ENCODE results near the gene FOXQ1.

DNA sequence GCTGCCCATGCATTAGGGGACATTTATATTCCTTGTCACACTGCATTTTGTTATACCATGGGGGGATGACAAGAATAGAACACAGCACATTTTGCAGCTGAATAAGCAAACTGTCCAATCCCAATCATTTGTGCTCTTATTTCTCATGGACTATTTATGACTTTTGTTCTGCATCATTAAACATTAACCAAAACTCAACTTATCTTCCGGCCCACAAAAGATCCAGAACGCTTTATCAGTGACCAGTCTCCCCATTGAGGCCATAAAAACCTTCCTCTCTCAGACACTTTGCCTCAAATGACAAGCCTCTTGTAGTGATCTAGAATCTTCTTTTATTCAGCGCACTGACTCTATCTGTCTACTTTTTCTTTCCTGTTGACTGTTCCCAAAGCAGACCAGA is 28.4 kb upstream of the FOXQ1 start:
- TF ChIP-seq NRF1 (IDR thresholded peaks at IDR 0.05; ENCODE audit: low read depth, low read length) (no peak), CTCF (IDR thresholded peaks at IDR 0.05) (no peak), RAD21 (IDR thresholded peaks at IDR 0.05; ENCODE audit: low read length) (no peak), MAX (IDR thresholded peaks at IDR 0.05; ENCODE audit: low read depth) (no peak), REST (IDR thresholded peaks at IDR 0.05; ENCODE audit: low read depth, low read length) (no peak), POLR2AphosphoS5 (IDR thresholded peaks at IDR 0.05; ENCODE audit: low read depth, low read length) (no peak), EP300 (IDR thresholded peaks at IDR 0.05; ENCODE audit: borderline replicate concordance in 1 of 2, low read depth in 1 of 2, low read length in 1 of 2) (no peak), SIN3A (IDR thresholded peaks at IDR 0.05; ENCODE audit: borderline replicate concordance, low read depth, low read length) (no peak), SMC3 (IDR thresholded peaks at IDR 0.05; ENCODE audit: low read depth, low read length) (no peak), JUND (IDR thresholded peaks at IDR 0.05) (no peak)
- TF ChIP-seq, protein P1, sequence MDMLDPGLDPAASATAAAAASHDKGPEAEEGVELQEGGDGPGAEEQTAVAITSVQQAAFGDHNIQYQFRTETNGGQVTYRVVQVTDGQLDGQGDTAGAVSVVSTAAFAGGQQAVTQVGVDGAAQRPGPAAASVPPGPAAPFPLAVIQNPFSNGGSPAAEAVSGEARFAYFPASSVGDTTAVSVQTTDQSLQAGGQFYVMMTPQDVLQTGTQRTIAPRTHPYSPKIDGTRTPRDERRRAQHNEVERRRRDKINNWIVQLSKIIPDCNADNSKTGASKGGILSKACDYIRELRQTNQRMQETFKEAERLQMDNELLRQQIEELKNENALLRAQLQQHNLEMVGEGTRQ (IDR thresholded peaks at IDR 0.05; ENCODE audit: borderline replicate concordance, low read depth, low read length): no peak
- TF ChIP-seq, protein P2, sequence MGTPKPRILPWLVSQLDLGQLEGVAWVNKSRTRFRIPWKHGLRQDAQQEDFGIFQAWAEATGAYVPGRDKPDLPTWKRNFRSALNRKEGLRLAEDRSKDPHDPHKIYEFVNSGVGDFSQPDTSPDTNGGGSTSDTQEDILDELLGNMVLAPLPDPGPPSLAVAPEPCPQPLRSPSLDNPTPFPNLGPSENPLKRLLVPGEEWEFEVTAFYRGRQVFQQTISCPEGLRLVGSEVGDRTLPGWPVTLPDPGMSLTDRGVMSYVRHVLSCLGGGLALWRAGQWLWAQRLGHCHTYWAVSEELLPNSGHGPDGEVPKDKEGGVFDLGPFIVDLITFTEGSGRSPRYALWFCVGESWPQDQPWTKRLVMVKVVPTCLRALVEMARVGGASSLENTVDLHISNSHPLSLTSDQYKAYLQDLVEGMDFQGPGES (IDR thresholded peaks at IDR 0.05; ENCODE audit: low read depth, low read length): no peak
- TF ChIP-seq, protein P3, sequence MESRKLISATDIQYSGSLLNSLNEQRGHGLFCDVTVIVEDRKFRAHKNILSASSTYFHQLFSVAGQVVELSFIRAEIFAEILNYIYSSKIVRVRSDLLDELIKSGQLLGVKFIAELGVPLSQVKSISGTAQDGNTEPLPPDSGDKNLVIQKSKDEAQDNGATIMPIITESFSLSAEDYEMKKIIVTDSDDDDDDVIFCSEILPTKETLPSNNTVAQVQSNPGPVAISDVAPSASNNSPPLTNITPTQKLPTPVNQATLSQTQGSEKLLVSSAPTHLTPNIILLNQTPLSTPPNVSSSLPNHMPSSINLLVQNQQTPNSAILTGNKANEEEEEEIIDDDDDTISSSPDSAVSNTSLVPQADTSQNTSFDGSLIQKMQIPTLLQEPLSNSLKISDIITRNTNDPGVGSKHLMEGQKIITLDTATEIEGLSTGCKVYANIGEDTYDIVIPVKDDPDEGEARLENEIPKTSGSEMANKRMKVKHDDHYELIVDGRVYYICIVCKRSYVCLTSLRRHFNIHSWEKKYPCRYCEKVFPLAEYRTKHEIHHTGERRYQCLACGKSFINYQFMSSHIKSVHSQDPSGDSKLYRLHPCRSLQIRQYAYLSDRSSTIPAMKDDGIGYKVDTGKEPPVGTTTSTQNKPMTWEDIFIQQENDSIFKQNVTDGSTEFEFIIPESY (IDR thresholded peaks at IDR 0.05; ENCODE audit: borderline replicate concordance, low read depth): no peak

Data from SK-N-SH (cell line).